GM18858 (cell line): ENCODE measurements around the gene CYP3A7.
"Not testable (repeated sequence)": the region's sequence is repeated elsewhere in the genome, so short reads cannot be mapped to it uniquely, and the experiment has no call there.

Experiments used
- ATAC-seq: cut with Tn5 transposase; IDR thresholded peaks from one replicate; pipeline ENCODE4 v1.9.1; 2021; ENCODE audit not compliant: unreplicated experiment

Gene CYP3A7

DNA sequence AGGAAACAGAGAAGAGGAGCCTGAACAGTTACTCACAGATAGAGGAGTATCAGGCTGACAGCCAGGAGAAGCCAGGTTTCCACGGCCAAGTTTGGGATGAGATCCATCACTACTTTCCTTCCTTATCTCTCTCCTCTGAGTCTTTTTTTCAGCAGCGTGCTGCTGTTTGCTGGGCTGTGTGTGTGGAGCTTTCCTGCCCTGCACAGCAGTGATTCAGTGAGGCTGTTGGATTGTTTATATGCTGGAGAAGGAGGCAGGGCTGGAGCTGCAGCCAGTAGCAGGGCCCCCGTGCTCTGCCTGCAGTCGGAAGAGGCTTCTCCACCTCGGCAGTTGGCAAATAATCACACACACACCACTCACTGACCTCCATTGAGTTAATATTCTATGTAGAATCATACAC lies at the start of gene CYP3A7:
Gene CYP3A7 (minus strand): TSS at position 210 of the 400 bp plus-strand sequence. CDS start 103 bp downstream, at position 107.
- no peak for ATAC-seq

GRCh38 chr7:99784007-99784406 lies 49.0 kb upstream of the CYP3A7 start, which contains the start of gene CYP3A4:
TSS of gene CYP3A4 (minus strand) at chr7:99784184. CDS start at chr7:99784081, 103 bp downstream.
- ATAC-seq, result no peak

GRCh38 chr7:99782012-99782953 lies 47.3 kb upstream of the CYP3A7 start:
- ATAC-seq, result no peak

DNA sequence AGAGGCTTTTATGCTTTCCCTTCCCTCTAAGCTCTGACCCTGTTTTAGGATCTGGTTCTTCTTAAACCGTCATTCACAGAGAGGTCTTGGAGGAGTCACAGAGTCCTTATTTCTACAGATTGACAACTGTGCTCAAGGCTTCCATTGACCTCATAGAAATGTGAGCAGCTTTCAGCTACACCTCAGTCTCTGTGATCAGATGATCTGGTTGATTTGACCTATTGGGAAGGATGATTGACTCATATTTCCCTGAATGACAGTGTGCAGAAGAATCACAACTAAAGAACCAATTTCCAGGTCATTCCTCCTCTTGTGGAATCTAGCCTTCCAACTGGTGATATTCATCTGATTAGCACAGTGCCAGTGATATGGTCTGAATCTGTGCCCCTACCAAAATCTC lies 45.6 kb upstream of the CYP3A7 start:
- no peak for ATAC-seq

GRCh38 chr7:99779949-99780348 lies 45.0 kb upstream of the CYP3A7 start:
- no peak for ATAC-seq

DNA sequence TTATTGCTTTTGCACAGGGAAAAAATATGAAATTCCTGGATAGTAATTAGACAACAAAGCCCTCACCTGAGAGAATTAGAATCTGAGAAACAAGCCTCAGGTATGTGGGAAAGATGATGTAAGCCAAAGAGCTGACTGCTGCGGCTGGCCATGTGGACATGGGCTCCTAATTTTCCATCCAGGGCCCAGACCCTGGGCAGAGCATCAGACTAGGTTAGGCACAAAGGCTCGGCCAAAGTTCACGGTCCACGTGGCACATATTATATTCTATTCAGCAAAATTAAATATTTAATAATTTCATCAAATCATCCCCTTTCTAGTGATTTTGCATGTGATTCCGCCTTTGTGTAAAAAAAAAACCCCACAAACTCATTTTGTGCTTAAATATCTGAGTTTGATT lies 43.9 kb upstream of the CYP3A7 start:
- no peak for ATAC-seq

DNA sequence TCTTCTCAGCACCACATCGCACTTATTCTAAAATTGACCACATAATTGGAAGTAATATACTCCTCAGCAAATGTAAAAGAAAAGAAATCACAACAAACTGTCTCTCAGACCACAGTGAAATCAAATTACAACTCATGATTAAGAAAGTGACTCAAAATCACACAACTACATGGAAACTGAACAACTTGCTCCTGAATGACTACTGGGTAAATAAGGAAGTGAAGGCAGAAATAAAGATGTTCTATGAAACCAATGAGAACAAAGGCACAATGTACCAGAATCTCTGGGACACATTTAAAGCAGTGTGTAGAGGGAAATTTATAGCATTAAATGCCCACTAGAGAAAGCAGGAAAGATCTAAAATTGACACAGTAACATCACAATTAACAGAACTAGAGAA lies 38.4 kb upstream of the CYP3A7 start:
- ATAC-seq, result not testable (repeated sequence)

- ATAC-seq, result no peak
These were observed 37.6 kb upstream of the CYP3A7 start for GRCh38 chr7:99772565-99772964.

GRCh38 chr7:99769494-99769893 lies 34.5 kb upstream of the CYP3A7 start:
- not testable (repeated sequence) for ATAC-seq

- no peak for ATAC-seq
These were observed 33.5 kb upstream of the CYP3A7 start for GRCh38 chr7:99768471-99768870.

- ATAC-seq, result peak; percentile 81
These were observed 32.7 kb upstream of the CYP3A7 start for GRCh38 chr7:99767662-99768061.

DNA sequence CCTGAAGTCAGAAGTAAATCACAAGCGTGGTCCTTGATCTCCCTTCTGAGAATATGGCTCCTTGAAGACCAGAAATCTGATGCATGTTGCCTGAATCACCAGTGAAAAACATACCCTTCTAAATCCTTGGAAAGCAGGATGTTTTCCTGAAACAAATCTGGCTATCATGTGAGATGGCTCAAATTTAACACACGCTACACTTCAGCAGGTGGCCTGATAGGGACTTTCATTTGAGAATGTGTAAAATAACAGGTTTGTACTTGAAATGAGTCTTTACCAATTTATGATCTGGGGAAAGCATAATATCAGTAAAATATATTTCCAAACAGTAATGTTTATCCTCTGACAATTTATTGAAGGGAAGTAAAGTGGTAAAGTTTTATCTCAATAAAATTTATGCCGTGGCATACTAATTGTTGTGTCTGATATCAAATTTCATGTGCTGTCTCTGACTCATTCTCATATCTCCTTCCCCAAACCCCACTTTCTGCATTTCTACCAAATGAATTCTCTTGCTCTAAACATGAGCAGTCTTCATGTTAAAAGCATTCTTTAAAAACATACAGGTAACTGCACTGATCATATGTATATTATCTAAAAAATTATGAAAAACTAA lies 31.6 kb upstream of the CYP3A7 start:
- ATAC-seq, result no peak

- ATAC-seq, result no peak
These were observed 29.5 kb upstream of the CYP3A7 start for GRCh38 chr7:99764478-99764877.

DNA sequence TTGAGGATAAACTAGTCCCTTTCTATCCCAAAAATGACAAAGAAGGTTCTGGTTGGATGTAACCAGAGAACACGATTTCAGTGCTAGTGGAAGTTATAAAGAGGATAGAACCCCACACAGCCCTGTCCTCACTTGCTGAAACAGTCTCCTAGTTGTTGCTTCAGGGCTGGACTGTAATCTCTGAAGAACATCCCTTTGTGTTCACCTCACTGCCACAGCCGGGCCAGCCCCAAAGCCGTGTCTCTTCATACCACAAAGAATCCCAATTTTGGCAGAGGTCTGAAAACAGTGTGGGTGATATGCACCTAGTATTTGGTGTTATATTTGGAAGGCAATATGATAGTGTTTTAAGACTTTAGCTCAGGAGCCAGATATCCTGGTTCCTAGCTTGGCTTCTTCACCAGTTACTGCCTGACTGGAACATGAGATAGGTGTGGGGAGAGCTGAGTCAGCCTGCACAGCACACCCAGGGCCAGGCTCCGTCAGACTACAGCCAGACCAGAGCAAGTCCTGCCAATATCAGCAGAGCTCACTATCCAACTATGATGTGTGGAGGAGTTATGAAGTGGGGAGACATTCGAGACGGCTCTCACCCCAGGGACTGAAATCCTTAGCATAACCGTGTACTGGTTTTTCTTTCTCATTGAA lies 27.8 kb upstream of the CYP3A7 start:
- no peak for ATAC-seq

- ATAC-seq, result no peak
These were observed 20.1 kb upstream of the CYP3A7 start for GRCh38 chr7:99755085-99755484.

DNA sequence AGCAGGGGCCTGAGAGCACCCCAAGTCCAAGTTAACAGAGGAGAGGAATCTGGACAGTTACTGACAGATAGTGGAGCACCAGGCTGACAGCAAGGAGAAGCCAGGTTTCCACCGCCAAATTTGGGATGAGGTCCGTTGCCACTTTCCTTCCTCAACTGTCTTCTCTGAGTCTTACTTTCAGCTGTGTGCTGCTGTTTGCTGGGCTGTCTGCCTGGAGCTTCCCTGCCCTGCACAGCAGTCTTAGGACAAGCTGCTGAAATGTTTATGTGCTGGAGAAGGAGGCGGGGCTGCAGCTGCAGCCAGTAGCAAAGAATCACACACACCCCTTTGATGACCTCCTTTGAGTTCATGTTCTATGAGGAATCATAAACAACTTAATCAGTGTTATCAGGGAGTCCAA lies 17.4 kb upstream of the CYP3A7 start:
- ATAC-seq, result no peak

- ATAC-seq, result not testable (repeated sequence)
These were observed 16.5 kb upstream of the CYP3A7 start for GRCh38 chr7:99751322-99752052.

GRCh38 chr7:99748846-99749579 lies 14.0 kb upstream of the CYP3A7 start:
- no peak for ATAC-seq

DNA sequence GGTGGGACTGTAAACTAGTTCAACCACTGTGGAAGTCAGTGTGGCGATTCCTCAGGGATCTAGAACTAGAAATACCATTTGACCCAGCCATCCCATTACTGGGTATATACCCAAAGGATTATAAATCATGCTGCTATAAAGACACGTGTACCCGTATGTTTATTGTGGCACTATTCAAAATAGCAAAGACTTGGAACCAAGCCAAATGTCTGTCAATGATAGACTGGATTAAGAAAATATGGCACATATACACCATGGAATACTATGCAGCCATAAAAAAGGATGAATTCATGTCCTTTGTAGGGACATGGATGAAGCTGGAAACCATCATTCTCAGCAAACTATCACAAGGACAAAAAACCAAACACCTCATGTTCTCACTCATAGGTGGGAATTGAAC lies 11.9 kb upstream of the CYP3A7 start:
- not testable (repeated sequence) for ATAC-seq

GRCh38 chr7:99745395-99745794 lies 10.4 kb upstream of the CYP3A7 start:
- ATAC-seq, result not testable (repeated sequence)
